Measurements from ENCODE around the gene AP1B1. TPM values are rescaled to one million over a fixed set of nuclear protein-coding genes. Genes with fewer than 3 reads are reported as not detected.

The AP1B1 gene
- total RNA-seq, 1 experiment from 2014 or later, result 88.9 TPM

DNA sequence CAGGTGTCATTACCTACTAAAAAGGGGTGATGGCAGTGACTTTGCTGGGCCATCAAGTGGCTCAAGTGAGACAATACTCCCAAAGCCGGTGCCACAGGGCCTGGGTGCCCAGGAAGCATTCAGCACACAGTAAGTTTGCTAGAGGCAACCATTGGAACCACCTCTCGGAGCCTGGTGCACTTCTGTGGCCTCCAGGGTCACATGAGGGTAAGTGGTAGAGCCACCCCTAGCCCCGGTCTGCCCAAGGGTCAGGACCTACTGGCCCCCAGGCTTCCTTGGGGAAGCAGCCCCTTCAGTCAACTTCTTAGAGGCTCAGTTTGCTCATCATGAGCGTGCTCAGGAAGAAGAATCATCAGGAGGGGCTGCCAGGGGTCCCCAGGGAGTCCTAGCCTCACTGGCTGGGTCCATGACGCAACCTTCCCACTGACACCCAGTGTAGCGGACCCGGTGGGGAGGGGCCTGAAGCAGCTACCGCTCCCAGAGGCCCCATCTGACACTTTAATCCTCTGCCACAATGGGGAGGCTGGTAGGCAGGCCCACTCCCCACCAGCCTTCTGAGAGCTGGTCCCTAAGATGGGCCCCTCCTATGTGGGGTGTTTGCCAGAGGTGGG, 55.4 kb downstream of the AP1B1 start:
- no peaks in the 10 kb centered on the region for H3K4me1 Mint-ChIP-seq (ENCODE audit: low read depth, unreplicated experiment)
- H3K36me3 Mint-ChIP-seq (ENCODE audit: insufficient read depth, unreplicated experiment), result peaks cover 38% of the 10 kb centered on the region
- no peak for DNase-seq
- no peaks in the 10 kb centered on the region for H3K27me3 Mint-ChIP-seq (ENCODE audit: unreplicated experiment)
- CTCF ChIA-PET, result no interaction called here
- no TSS peak for BruUV-seq (replicated peaks)
- no peak overlapping the region for H3K27ac Mint-ChIP-seq (ENCODE audit: unreplicated experiment)
- TF ChIP-seq, protein P1, sequence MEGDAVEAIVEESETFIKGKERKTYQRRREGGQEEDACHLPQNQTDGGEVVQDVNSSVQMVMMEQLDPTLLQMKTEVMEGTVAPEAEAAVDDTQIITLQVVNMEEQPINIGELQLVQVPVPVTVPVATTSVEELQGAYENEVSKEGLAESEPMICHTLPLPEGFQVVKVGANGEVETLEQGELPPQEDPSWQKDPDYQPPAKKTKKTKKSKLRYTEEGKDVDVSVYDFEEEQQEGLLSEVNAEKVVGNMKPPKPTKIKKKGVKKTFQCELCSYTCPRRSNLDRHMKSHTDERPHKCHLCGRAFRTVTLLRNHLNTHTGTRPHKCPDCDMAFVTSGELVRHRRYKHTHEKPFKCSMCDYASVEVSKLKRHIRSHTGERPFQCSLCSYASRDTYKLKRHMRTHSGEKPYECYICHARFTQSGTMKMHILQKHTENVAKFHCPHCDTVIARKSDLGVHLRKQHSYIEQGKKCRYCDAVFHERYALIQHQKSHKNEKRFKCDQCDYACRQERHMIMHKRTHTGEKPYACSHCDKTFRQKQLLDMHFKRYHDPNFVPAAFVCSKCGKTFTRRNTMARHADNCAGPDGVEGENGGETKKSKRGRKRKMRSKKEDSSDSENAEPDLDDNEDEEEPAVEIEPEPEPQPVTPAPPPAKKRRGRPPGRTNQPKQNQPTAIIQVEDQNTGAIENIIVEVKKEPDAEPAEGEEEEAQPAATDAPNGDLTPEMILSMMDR (IDR thresholded peaks at IDR 0.05; ENCODE audit: unreplicated experiment), result no peak
- H3K9me3 Mint-ChIP-seq (ENCODE audit: low read depth, unreplicated experiment), result no peaks in the 10 kb centered on the region
- no peak overlapping the region for H3K4me3 Mint-ChIP-seq (ENCODE audit: low read depth, unreplicated experiment)
- intact Hi-C loops (cut with micrococcal nuclease; ENCODE audit: unreplicated experiment), result no loop called here

DNA sequence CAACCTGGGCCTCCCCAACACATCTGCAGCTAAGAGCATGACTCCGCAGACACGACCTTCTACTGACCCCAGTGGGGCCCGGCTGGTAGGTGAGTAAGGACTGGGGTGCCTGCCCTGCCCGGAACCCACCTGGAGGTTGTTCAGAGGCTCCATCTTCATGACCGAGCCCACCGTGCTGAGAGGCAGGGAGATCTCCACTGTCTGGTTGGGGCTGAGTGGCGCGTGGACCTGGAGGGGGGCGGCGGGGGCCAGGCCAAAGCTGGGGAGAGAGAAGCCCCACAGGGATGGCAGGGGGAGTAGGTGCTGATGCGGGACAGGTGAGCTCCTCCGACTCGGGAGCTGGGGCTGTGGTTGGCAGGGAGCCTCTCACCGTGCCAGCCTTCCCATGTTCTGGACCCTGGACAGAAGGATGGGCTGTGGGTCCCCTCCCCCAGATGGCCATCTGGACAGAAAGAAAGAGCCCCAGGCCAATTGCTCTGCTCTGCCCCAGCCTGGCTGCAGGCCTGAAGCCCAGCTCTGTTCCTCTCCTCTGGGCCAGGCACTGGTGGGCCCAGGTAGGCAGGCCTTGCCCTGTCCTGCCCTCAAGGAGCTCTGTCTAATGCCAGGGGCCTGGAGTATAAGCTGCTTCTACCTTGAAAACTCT, 56.6 kb downstream of the AP1B1 start:
- Mint-ChIP-seq H3K27me3 (ENCODE audit: unreplicated experiment) (no peaks in the 10 kb centered on the region), H3K4me1 (ENCODE audit: low read depth, unreplicated experiment) (no peaks in the 10 kb centered on the region), H3K27ac (ENCODE audit: unreplicated experiment) (no peak overlapping the region), H3K4me3 (ENCODE audit: low read depth, unreplicated experiment) (no peak overlapping the region), H3K9me3 (ENCODE audit: low read depth, unreplicated experiment) (no peaks in the 10 kb centered on the region), H3K36me3 (ENCODE audit: insufficient read depth, unreplicated experiment) (peaks cover 39% of the 10 kb centered on the region)
- TF ChIP-seq, protein P1 (IDR thresholded peaks at IDR 0.05; ENCODE audit: unreplicated experiment), result no peak
- intact Hi-C loops (cut with micrococcal nuclease; ENCODE audit: unreplicated experiment), result no loop called here
- CTCF ChIA-PET, result no interaction called here
- BruUV-seq (replicated peaks), result no TSS peak
- no peak for DNase-seq

- BruUV-seq (replicated peaks), result no TSS peak
- Mint-ChIP-seq H3K27ac (ENCODE audit: unreplicated experiment) (no peak overlapping the region), H3K4me1 (ENCODE audit: low read depth, unreplicated experiment) (no peaks in the 10 kb centered on the region)
Measured at GRCh38 chr22:29331213-29331612, 57.2 kb downstream of the AP1B1 start.

GRCh38 chr22:29330753-29331152, 57.6 kb downstream of the AP1B1 start:
- Mint-ChIP-seq H3K4me1 (ENCODE audit: low read depth, unreplicated experiment) (no peaks in the 10 kb centered on the region), H3K36me3 (ENCODE audit: insufficient read depth, unreplicated experiment) (peaks cover 35% of the 10 kb centered on the region), H3K9me3 (ENCODE audit: low read depth, unreplicated experiment) (no peaks in the 10 kb centered on the region), H3K4me3 (ENCODE audit: low read depth, unreplicated experiment) (no peak overlapping the region), H3K27me3 (ENCODE audit: unreplicated experiment) (no peaks in the 10 kb centered on the region), H3K27ac (ENCODE audit: unreplicated experiment) (no peak overlapping the region)
- DNase-seq, result no peak
- no TSS peak for BruUV-seq (replicated peaks)
- intact Hi-C loops (cut with micrococcal nuclease; ENCODE audit: unreplicated experiment), result no loop called here
- CTCF ChIA-PET, result no interaction called here
- TF ChIP-seq, protein P1 (IDR thresholded peaks at IDR 0.05; ENCODE audit: unreplicated experiment), result no peak

More at GRCh38 chr22:29331213-29331612, 57.2 kb downstream of the AP1B1 start:
- H3K9me3 Mint-ChIP-seq (ENCODE audit: low read depth, unreplicated experiment), result no peaks in the 10 kb centered on the region
- CTCF ChIA-PET, result no interaction called here
- peaks cover 35% of the 10 kb centered on the region for H3K36me3 Mint-ChIP-seq (ENCODE audit: insufficient read depth, unreplicated experiment)
- H3K4me3 Mint-ChIP-seq (ENCODE audit: low read depth, unreplicated experiment), result no peak overlapping the region
- no peak for DNase-seq
- TF ChIP-seq, protein P1 (IDR thresholded peaks at IDR 0.05; ENCODE audit: unreplicated experiment), result no peak
- no peaks in the 10 kb centered on the region for H3K27me3 Mint-ChIP-seq (ENCODE audit: unreplicated experiment)
- intact Hi-C loops (cut with micrococcal nuclease; ENCODE audit: unreplicated experiment), result no loop called here

Measured in Calu3 (cell line).